ENCODE data around the gene THADA.

DNA sequence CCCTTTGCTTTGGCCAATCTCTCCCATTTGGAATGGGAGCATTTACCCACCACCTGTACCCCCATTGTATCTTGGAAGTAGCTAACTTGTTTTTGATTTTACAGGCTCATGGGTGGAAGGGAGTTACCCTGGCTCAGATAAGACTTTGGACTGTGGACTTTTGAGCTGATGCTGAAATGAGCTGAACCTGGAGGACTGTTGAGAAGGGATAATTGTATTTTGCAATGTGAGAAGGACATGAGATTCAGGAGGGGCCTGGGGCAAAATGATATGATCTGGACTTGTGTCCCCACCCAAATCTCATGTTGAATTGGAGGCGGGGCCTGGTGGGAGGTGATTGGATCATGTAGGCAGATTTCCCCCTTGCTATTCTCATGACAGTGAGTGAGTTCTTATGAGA, 310.9 kb downstream of the THADA start:
- TF ChIP-seq, protein P1, sequence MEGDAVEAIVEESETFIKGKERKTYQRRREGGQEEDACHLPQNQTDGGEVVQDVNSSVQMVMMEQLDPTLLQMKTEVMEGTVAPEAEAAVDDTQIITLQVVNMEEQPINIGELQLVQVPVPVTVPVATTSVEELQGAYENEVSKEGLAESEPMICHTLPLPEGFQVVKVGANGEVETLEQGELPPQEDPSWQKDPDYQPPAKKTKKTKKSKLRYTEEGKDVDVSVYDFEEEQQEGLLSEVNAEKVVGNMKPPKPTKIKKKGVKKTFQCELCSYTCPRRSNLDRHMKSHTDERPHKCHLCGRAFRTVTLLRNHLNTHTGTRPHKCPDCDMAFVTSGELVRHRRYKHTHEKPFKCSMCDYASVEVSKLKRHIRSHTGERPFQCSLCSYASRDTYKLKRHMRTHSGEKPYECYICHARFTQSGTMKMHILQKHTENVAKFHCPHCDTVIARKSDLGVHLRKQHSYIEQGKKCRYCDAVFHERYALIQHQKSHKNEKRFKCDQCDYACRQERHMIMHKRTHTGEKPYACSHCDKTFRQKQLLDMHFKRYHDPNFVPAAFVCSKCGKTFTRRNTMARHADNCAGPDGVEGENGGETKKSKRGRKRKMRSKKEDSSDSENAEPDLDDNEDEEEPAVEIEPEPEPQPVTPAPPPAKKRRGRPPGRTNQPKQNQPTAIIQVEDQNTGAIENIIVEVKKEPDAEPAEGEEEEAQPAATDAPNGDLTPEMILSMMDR (IDR thresholded peaks at IDR 0.05) = no peak
- no peak for TF ChIP-seq POLR2A (IDR thresholded peaks at IDR 0.05)
- no peak for TF ChIP-seq EP300 (IDR thresholded peaks at IDR 0.05)
